Measurements from ENCODE around the gene NFIB.

The NFIB gene

DNA sequence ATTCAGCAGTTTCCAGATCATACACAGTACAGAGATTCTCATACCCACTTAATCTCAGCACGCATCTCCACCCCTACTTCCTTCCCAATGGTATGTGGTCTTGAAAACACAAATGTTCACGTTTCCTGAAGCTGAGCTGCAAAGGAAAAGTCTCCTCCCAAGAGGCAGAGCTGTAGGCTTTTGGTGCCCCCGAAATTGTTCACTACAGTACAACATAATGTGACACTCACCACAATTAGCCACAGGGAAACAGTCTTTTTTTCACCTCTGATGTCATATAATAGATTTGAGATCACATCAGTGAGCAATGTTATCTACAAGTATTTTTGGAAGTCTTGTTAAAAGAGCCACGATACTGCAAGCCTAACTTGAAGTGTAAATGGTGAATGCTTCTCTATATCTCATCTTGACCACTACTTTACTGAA lies 40.2 kb downstream of the NFIB start:
- DNase-seq (ENCODE audit: low spot score) = no peak

DNA sequence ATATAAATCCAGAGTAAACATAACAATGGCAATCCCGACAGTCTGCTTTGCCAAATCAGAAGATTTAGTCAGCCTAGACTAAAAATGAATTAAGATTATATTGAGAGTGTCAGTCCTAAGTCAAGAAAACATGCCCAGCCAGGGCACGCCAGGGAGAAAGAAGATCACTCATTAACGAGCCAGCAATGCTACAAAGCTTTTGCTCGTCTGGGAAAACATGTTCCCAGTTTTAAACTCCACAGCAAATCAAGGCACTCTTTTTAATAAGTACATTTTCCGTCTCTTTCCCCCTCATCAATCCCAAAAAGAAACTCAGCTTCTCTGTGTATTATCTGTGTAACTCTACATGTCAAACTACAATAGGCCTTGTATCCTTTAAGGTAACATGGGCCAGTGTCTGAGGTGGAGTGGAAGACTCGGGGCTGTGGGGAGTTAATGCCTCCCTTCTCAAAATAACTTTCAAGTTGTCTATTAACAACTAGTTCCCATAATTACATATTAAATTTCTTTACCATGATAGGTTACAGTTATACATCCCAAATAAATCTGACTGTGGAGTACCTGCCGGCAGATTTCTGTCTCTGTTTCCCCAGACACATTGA lies 40.9 kb downstream of the NFIB start:
- no peak for DNase-seq (ENCODE audit: low spot score)

DNA sequence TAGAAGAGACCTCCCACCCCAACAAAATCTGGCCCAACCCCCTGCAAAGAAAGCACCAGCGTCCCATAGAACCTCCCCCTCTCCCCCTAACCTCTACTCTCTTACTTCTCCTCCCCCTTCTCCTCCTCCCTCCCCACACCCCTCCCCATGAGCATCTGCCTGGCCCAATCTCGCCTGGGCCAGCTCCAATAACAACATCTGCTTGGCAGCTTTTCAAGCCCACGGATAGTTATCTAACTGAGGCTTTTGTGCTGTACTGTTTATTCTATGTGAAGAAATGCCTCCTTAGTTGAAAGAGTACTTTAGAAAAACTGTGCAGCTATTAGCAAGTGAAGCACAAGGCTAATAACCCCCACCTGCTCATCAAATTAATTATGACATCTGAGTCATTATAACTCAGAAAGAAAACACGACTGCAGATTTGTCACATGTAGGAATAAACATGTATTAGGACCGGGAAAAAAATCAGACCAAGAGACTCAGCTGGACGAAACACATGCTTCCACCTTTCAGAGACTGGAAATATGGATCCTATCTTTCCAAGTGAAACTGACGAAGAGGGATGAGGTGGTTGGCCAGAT lies 42.8 kb downstream of the NFIB start:
- peak; percentile 77 for DNase-seq (ENCODE audit: low spot score)

DNA sequence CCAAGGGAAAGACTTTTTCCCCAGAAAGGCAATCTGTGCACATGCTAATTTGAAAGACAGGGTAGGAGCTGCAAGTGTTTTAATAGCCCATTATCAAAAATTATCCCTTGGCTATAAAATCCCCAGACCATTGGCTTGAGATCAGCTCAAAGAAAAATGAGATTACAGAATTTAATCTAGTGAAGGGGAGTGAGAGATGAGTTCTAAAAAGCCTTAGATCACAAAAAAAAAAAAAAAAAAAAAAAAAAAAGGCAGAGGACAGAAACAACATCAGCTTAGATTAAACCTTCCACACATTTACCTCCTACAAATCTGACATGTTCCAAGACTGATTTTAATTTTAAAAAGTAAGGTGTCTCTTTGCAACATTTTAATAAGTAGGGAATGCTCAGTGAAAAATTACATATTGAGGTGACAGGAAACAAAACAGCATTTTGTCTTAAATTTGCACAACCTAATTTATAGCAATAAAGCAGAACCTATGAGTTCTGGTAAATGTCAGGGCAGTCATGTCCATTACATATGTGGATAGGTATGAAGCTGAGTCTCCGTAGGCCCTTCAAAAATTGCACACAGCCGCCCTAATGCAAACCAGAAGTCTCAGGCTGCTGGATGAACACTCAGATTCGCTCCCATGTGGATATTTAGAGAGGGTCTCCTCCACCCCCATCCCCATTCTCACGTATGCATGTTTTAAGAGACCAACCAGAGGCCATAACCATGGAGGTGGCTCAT lies 43.4 kb downstream of the NFIB start:
- DNase-seq (ENCODE audit: low spot score) = no peak

DNA sequence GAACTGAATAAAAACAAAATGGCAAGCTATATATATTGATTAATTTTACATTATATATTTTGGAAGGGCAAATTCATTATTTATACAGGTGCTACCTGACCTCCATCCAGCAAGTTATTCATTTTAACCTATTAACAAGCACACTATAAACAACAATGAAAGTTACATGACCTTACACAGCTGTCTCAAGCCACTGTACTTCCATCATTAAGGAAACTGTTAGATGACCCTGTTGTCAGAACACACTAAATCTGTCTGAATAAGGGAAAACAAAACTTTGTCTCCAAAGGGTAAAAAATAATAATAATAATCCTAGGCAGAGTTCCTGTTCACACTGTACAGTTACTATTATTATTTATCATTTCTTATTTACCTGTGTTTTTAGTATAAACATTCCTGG lies 44.0 kb downstream of the NFIB start:
- no peak for DNase-seq (ENCODE audit: low spot score)

DNA sequence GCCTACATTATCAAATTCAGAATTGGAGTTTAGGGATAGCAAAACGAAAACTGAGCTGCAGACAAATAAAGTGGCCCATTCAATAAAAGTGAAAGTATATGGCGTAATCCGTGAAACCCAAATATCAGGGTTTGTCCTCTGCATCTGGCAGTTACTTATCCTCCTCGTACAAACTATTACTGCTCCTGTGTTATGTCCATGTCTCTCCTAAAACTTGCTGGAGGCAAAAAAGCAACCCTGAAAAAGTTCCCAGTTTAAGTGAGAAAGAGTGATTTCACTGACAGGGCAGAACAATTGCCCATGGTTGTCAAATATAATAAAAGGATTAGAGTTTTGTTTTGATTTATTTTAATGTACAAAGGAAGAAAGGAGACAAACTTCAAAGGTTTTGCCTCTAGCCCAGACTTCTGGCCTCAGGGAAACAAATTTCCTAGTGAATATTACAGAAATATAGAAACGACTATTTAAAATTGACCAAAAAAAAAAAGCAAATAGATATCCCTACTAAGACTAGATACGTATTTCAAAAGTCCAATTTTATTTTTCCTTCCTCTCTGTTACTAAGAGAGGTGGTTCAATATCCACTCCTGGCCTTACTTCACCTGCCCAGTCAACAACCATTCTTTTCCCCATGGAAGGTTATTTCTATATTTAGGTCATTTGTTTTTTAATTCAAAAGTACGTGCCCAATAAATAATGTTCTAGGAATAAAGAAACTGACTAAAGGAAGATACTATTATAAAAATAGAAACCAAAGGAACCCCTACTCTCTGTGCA lies 50.0 kb downstream of the NFIB start:
- DNase-seq (ENCODE audit: low spot score) = no peak

DNA sequence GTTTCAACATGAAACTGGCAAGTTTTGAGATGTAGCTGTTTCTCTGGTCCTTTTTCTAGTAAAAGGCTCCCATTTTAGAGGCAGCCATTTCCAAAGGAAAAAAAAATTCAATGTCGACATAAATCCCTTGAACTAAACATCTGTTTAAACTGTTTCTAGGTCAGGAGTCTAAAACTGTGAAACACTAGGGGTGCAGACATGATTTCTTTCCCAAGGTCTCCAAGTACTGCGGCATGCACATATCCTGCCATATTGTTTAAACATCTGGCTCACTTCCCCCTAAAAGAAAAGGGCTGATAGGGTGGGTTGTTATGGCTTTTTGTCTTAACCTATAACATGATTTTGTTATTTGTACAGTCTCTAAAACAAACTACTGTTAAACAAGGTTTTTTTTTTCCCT lies 51.1 kb downstream of the NFIB start:
- DNase-seq (ENCODE audit: low spot score) = no peak

DNA sequence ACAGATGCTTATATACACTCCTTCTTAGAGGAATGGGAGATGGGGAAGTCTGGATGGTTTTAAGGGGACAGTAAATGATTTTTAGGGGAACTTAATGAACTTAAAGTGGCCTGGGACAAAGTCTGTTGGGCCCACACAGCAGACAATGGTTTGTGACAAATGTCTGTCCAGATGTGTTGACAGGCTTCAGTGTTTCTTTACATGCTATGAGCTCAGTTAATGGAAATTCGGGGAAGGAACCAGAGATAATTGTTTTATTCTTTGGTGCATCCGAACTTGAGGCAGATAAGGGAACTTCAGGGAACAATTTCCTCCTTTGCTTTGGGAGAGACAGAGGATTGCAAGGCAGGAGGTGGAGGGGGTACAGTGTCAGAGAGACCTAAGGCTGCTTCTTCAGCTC lies 52.3 kb downstream of the NFIB start:
- no peak for DNase-seq (ENCODE audit: low spot score)

DNA sequence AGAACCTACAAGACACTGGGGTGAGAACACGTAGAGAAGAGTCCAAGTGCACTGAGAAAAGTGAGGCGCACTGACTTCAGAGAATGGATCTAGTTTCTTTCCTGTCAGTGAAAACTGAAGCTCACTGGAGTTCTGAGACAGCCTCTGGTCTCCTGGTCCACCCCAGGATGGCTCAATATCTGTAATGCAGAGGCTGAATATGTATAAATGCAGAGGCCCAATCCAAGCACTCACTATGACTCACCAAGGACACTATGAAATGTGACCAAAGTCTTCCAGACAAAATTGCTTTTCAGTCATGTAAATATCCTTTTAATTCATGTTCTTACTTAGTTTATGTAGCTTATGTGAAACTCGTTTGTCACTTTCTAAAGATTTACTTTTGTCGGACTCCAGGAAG lies 53.8 kb downstream of the NFIB start:
- DNase-seq (ENCODE audit: low spot score) = no peak

DNA sequence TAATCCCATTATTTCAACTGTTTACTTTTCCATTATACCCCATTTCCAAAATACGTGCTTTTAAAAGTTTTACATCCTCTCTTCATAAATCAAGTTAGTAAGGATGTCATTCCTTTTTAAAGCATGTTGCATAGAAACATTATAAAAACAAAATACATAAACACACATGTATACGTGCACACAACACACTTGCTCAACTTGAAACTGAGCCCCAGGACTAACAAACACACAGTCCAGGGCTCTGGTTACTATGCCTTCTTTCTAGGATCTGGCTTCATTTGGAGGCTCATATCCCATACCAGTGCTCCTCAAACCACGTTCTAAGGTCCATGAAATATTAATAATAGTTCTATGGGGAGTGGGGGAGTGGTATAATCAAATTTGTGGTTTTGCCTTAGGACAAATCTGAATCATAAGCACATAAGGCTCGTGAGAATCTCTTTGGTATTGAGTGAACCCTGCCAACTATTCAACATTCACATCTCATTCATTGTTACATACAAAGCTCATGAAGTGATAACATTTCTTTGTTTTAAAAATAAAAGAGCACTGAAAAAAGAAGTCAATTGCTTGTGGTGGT lies 55.2 kb downstream of the NFIB start:
- no peak for DNase-seq (ENCODE audit: low spot score)

DNA sequence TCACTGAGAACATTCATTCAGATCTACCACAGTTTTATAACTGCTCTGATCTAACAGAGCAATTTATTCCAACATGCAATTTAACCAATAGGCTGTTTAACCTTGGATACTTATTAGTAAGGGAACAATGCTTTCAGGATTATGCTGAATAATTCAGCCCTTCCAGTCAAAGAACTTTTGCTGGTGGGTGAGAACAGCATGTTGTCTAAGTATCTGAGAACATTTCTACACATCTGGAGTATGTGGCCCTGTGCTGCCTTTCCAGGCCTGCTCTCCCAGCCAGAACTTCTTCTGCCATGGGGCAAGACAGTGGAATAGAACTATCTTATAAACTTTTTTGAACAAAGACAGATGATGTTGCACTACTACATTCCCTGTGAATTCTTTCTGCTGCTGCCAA lies 55.8 kb downstream of the NFIB start:
- no peak for DNase-seq (ENCODE audit: low spot score)

DNA sequence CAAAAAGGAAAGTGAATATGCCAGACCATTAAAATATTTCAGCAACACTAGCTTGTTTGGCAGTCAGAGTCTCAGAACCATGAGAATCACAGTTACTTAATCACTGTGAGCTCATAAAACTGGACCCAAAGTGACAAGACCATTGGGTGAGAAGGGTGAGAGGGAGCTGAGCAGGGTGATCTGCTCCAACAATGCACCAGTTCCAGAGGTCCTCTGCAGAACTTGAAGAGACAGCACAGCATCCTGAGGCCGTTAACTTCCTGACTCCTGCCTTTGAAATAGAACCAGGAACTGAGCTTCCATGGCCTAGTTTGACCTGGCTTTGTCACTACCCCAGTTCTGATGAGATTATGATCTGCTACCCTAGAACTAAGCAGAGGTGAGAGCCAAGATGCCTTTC lies 57.4 kb downstream of the NFIB start:
- DNase-seq (ENCODE audit: low spot score) = no peak

DNA sequence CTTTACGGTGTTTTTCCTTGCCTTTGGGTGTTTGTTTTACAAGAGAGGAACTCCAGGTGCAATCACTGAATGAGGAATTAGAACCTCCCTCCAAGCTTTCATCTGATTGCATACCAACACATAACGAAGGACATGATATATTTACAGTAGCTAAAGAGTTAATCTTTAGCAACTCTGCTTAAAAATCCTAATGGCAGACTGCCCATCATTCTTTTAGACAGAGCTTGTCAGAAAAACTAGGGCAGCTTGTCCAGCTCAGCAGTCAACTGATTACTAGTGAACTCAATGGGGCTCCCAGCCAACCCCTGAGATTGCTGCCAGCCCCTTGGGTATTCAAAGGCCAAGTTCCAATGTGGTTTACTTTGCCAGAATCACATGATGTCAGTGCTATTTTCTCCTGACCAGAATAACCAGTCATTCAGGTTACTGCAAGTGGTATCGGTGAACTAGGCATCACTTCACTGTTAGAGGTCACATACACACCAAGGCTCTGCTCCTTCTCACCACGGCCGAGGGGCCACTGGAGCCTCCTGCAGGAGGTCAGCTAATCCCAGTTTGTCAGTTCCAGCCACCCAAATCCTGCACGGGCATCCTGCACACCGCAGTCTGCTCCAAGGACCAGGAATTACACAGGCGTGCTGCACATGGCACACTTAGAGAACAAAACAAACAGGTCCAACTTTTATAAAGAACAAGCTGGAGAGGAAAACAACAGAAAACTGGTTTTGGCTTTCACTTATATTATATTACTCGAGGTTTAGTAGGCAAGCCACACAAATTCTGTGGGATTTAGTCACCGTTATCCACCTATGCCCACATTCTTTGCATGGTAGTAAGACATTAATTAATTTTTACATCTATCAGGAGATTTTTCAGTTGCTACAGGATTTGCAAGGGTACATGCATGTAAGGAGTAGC lies 62.5 kb downstream of the NFIB start:
- peak; percentile 83 for DNase-seq (ENCODE audit: low spot score)

DNA sequence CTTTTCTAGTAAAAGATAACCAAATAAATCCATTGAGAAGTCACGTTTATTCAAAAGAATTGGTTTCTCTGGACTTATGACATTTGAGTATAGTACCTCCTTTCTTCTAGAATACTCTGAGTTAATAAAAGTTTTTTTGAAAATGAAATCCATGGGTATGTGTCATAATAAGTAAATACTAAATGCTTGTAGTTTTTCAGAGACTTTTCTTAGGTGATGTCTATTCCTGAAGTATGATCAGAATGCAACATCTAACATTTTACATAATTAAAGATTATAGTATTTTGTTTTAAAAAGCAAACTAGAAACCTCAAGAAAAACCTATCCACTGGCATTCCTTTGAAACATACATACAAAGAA lies 63.2 kb downstream of the NFIB start:
- DNase-seq (ENCODE audit: low spot score) = no peak

DNA sequence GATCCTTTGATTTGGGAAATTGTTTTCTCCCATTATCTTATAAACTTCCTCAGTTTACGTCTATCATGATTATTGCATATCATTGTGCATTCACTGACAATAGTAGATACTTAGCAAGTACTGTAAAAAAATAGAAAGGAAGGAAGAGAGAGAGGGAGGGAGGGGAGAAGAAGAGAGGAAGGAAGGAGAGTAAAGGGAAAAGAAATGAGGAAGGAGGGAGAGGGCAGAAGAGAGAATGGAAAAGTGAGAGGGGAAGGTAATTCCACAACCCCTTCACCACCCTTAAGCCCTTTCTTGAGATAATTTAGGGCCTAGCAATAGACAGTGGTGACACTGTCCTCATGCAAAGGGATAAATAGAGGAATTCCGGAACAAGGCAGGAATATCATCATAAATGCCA lies 64.4 kb downstream of the NFIB start:
- DNase-seq (ENCODE audit: low spot score) = no peak

DNA sequence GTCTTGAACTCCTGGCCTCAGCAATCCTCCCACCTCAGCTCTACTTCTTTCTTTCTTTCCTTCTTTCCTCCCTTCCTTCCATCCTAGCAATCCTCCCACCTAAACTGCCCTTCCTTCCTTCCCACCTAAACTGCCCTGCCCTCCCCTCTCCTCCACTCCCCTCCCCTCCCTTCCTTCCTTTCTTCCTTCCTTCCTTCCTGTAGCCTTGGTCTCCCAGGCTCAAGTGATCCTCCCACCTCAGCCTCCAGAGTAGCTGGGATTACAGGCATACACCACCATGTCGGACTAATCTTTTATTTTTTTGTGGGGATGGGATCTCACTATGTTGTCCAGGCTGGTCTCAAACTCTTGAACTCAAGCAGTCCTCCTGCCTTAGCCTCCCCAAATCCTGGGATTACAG lies 65.8 kb downstream of the NFIB start:
- no peak for DNase-seq (ENCODE audit: low spot score)

DNA sequence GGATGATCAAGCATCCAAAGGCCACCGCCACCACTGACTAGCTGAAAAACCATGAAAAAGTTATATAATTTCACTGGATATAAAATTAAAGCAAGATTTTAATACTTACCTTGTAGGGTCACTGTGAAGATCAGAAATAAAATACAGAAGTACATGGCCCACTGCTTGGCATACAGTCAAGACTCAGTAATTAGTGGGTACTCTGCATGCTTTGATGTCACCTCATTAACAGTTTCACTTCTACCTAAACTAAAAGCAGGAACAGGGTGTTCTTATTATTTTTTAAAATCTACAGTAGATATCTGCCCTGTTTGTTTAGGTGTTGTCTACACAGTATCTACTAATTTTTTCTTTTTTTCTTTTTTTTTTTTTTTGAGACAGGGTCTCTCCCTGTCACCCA lies 66.4 kb downstream of the NFIB start:
- no peak for DNase-seq (ENCODE audit: low spot score)

DNA sequence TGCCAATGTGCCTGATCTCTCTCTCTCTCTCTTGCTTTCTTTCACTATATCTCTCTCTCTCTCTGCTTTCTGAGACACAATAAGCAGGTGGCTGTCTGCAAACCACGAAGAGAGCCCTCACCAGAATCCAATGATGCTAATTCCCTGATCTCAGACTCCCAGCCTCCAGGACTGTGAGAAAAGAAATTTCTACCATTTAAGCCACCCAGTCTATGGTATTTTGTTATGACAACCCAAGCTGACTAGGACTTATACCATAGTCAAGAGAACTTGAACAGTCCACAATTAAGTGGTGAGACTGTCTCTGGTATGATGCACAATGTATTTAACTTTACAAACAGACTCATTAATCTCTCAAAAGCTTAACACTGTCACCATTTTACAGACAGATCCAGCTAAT lies 67.0 kb downstream of the NFIB start:
- DNase-seq (ENCODE audit: low spot score) = no peak

DNA sequence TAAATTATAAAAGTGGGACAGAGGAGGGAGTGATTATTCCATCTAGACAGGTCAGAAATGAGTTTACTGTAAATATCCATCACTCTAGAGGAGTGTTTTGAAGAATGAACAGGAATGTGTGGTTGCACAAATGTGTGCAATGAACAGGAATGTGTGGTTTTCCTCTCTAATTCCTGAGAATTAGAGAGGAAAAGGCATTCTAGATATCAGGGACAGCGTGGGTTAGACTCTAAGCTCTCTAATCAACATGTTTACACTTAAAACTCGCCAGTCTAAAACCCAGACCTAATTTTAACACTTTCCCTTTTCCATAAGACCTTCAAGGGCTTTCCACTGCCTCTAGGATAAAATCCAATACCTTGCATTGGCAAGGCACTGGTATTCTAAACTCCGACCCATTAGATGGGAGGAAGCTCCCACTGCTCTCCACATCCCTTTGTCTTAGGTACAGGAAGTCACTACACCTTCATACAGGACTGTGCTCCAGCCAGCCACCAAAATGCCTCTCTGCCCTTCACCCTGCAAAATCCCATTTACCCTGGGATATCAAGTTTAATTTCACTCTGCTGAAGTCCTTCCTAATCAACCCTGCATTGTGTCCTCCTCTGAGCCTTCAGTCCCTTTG lies 67.9 kb downstream of the NFIB start:
- no peak for DNase-seq (ENCODE audit: low spot score)

DNA sequence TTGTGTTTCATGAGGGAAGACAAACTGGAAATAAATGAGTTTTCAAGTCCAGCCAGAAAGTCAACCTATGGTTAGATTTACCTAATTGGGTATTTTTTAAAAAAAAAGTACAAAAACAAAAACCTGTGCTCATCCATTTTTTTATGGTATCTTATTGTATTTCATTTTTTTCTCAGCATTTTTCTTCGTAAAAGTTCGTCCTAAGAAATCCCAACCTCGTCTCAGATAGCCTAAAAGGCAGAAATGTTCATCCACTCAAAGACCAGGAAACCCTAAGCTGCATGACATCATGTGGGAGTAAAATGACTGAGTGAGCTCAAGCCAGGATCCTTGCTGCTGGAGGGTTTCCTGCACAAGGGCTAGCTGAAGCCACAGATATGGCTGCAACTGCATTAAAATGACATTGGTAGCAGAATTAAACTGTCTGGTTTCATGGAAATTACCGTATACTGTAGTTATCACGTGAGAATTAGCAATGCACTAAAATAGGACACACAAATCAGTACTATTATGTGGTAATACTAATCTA lies 70.4 kb downstream of the NFIB start:
- no peak for DNase-seq (ENCODE audit: low spot score)
